Measurements from ENCODE around the gene ANKRD6.

ANKRD6 gene

DNA sequence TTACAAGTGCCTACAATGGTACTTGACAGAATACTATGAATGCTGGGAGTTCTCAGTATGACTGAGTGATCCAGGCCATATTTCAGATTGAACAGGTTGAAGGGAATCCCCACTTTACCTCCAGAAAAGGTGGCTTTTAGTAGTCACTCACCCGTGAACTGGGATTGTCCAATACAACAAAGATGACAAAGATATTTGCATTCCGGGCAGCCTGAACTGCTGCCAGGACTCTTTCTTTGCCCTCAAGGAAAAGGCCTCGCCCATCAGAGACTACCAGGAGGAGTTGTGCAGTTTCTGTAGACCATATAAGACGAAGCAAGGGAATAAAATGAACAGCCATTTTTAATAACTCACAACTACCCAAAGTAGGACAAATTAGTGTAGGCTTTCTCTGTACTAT is 211.9 kb downstream of the ANKRD6 start:
- Histone ChIP-seq H2BK120ac (ENCODE audit: low read depth, low read length) (no peak overlapping the region), H3K14ac (ENCODE audit: low read length) (no peak overlapping the region), H3K9ac (ENCODE audit: low read depth, low read length, poor library complexity) (no peak overlapping the region), H4K91ac (ENCODE audit: low read depth, low read length, poor library complexity) (no peak overlapping the region), H3K4me2 (ENCODE audit: insufficient read depth, low read length, poor library complexity, severe bottlenecking) (no peak overlapping the region), H4K8ac (ENCODE audit: low read depth, low read length) (no peak overlapping the region), H3K4me1 (ENCODE audit: control insufficient read depth in 2 of 2, insufficient read depth in 1 of 2, low read depth in 1 of 2, low read length in 2 of 2) (peaks cover 5% of the 10 kb centered on the region in 2 donors), H3K79me1 (ENCODE audit: low read depth, low read length) (no peaks in the 10 kb centered on the region), H3K27ac (replicated peaks; ENCODE audit: low read length) (no peak overlapping the region), H2AK5ac (ENCODE audit: low read depth, low read length) (no peak overlapping the region), H2BK15ac (ENCODE audit: low read length) (no peak overlapping the region), H3K9me3 (replicated peaks in 1 of 2; ENCODE audit: control insufficient read depth in 2 of 2, insufficient read depth in 1 of 2, low read depth in 1 of 2, low read length in 2 of 2) (no peaks in the 10 kb centered on the region), H2BK5ac (ENCODE audit: low read length) (no peak overlapping the region), H3K4ac (ENCODE audit: low read length) (no peak overlapping the region), H2BK12ac (ENCODE audit: low read length) (no peak overlapping the region), H3K27me3 (ENCODE audit: control insufficient read depth in 3 of 3, insufficient read depth in 3 of 3, low read depth in 1 of 3, low read length in 3 of 3) (no peaks in the 10 kb centered on the region), H3K23ac (ENCODE audit: low read depth, low read length, poor library complexity) (no peak overlapping the region), H3K4me3 (ENCODE audit: low read length in 2 of 2) (no peak overlapping the region), H3K36me3 (replicated peaks in 1 of 2; ENCODE audit: control insufficient read depth in 2 of 2, insufficient read depth in 2 of 2, low read length in 2 of 2) (peaks cover 18 to 88% of the 10 kb centered on the region in 2 donors), H3K18ac (ENCODE audit: low read length) (no peak overlapping the region), H2AFZ (ENCODE audit: low read length) (no peak overlapping the region)
- WGBS, 2 donors (ENCODE audit: extremely low coverage in 2 of 2, insufficient read length in 2 of 2, insufficient replicate concordance in 1 of 2): no CpG with 5 or more reads among the region's 4 CpGs
- no peak for DNase-seq (ENCODE audit: low spot score)

DNA sequence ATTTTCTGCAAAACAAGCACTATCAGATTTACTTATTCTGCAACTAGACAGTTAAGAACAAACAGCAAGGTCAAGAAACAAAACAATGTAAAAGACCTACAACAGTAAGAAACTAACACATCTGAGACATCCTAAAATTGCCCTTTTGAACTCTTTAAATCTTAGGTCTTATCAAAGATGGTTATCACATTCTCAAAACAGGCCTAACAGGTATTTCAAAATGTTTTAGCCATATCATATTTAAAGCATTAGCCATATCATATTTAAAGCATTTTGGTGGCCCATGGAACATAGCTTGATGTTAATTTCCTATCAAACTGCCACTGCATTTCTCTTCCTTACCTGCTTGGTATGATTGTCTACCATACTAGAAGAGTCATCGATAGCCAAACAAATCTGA is 216.7 kb downstream of the ANKRD6 start:
- H2BK12ac ChIP-seq (ENCODE audit: low read length): no peak overlapping the region
- no peak overlapping the region for H2AFZ ChIP-seq (ENCODE audit: low read length)
- no peaks in the 10 kb centered on the region for H3K9me3 ChIP-seq (replicated peaks in 1 of 2; ENCODE audit: control insufficient read depth in 2 of 2, insufficient read depth in 1 of 2, low read depth in 1 of 2, low read length in 2 of 2)
- H3K14ac ChIP-seq (ENCODE audit: low read length): no peak overlapping the region
- H3K27me3 ChIP-seq (ENCODE audit: control insufficient read depth in 3 of 3, insufficient read depth in 3 of 3, low read depth in 1 of 3, low read length in 3 of 3): no peaks in the 10 kb centered on the region
- H3K79me1 ChIP-seq (ENCODE audit: low read depth, low read length): no peaks in the 10 kb centered on the region
- no peak overlapping the region for H3K23ac ChIP-seq (ENCODE audit: low read depth, low read length, poor library complexity)
- H3K18ac ChIP-seq (ENCODE audit: low read length): no peak overlapping the region
- H2BK5ac ChIP-seq (ENCODE audit: low read length): no peak overlapping the region
- WGBS, 2 donors (ENCODE audit: extremely low coverage in 2 of 2, insufficient read length in 2 of 2, insufficient replicate concordance in 1 of 2): no CpG with 5 or more reads among the region's 1 CpG
- no peak overlapping the region for H4K91ac ChIP-seq (ENCODE audit: low read depth, low read length, poor library complexity)
- no peak overlapping the region for H2AK5ac ChIP-seq (ENCODE audit: low read depth, low read length)
- no peaks in the 10 kb centered on the region for H3K4me1 ChIP-seq (ENCODE audit: control insufficient read depth in 2 of 2, insufficient read depth in 1 of 2, low read depth in 1 of 2, low read length in 2 of 2)
- DNase-seq (ENCODE audit: low spot score): no peak
- H2BK120ac ChIP-seq (ENCODE audit: low read depth, low read length): no peak overlapping the region
- no peak overlapping the region for H3K9ac ChIP-seq (ENCODE audit: low read depth, low read length, poor library complexity)
- H4K8ac ChIP-seq (ENCODE audit: low read depth, low read length): no peak overlapping the region
- no peak overlapping the region for H3K4ac ChIP-seq (ENCODE audit: low read length)
- H3K36me3 ChIP-seq (replicated peaks in 1 of 2; ENCODE audit: control insufficient read depth in 2 of 2, insufficient read depth in 2 of 2, low read length in 2 of 2): peaks cover 25 to 96% of the 10 kb centered on the region in 2 donors
- no peak overlapping the region for H3K4me2 ChIP-seq (ENCODE audit: insufficient read depth, low read length, poor library complexity, severe bottlenecking)
- H2BK15ac ChIP-seq (ENCODE audit: low read length): no peak overlapping the region
- H3K27ac ChIP-seq (replicated peaks; ENCODE audit: low read length): no peak overlapping the region
- H3K4me3 ChIP-seq (ENCODE audit: low read length in 2 of 2): no peak overlapping the region

DNA sequence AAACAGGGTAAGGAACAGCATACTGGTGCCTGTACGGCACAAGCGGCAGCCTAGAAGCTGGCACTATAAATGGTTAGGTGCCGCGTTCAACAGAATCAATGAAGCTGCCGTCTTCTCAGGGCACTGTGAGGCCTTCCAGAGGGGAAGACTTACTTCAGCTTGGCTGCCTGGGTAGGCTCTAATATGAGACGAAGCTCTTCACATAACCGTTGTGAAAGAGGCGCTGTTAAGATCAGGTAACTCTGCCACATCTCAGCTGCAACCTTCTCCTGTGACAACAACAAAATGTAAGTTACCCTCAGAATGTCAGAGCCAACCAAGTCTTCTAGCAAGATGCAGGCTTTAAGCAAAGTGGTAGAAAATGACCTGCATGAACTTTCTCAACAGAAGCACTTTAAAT is 217.6 kb downstream of the ANKRD6 start:
- Histone ChIP-seq H2BK5ac (ENCODE audit: low read length) (no peak overlapping the region), H3K36me3 (replicated peaks in 1 of 2; ENCODE audit: control insufficient read depth in 2 of 2, insufficient read depth in 2 of 2, low read length in 2 of 2) (peaks cover 26 to 95% of the 10 kb centered on the region in 2 donors), H3K27ac (replicated peaks; ENCODE audit: low read length) (no peak overlapping the region), H3K23ac (ENCODE audit: low read depth, low read length, poor library complexity) (no peak overlapping the region), H3K4ac (ENCODE audit: low read length) (no peak overlapping the region), H3K79me1 (ENCODE audit: low read depth, low read length) (no peaks in the 10 kb centered on the region), H3K4me1 (ENCODE audit: control insufficient read depth in 2 of 2, insufficient read depth in 1 of 2, low read depth in 1 of 2, low read length in 2 of 2) (no peaks in the 10 kb centered on the region), H4K8ac (ENCODE audit: low read depth, low read length) (no peak overlapping the region), H3K18ac (ENCODE audit: low read length) (no peak overlapping the region), H3K4me3 (ENCODE audit: low read length in 2 of 2) (no peak overlapping the region), H2BK120ac (ENCODE audit: low read depth, low read length) (no peak overlapping the region), H3K14ac (ENCODE audit: low read length) (no peak overlapping the region), H3K4me2 (ENCODE audit: insufficient read depth, low read length, poor library complexity, severe bottlenecking) (no peak overlapping the region), H2AFZ (ENCODE audit: low read length) (no peak overlapping the region), H3K27me3 (ENCODE audit: control insufficient read depth in 3 of 3, insufficient read depth in 3 of 3, low read depth in 1 of 3, low read length in 3 of 3) (no peaks in the 10 kb centered on the region), H2BK15ac (ENCODE audit: low read length) (no peak overlapping the region), H3K9ac (ENCODE audit: low read depth, low read length, poor library complexity) (no peak overlapping the region), H3K9me3 (replicated peaks in 1 of 2; ENCODE audit: control insufficient read depth in 2 of 2, insufficient read depth in 1 of 2, low read depth in 1 of 2, low read length in 2 of 2) (no peaks in the 10 kb centered on the region), H2AK5ac (ENCODE audit: low read depth, low read length) (no peak overlapping the region), H4K91ac (ENCODE audit: low read depth, low read length, poor library complexity) (no peak overlapping the region), H2BK12ac (ENCODE audit: low read length) (no peak overlapping the region)
- no peak for DNase-seq (ENCODE audit: low spot score)
- no CpG with 5 or more reads among the region's 8 CpGs for WGBS, 2 donors (ENCODE audit: extremely low coverage in 2 of 2, insufficient read length in 2 of 2, insufficient replicate concordance in 1 of 2)

DNA sequence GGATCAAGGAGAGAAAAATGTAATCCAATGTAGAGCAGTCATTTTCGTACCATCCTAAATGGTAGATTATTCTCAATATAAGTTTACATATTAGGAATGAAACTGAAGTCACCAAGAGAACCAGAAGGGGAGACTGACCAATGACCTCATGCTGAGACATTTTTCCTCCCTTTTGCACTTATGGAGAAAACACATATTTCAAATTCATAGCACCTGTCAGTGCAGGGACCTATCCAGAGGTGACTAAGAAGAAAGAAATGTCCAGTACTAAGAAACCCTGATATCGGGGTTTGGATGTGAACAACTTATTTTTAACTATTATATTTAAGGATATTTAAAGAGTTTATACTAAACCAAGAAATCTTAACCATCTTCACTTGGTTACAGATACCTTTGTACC is 222.2 kb downstream of the ANKRD6 start:
- H4K91ac ChIP-seq (ENCODE audit: low read depth, low read length, poor library complexity): no peak overlapping the region
- H2AK5ac ChIP-seq (ENCODE audit: low read depth, low read length): no peak overlapping the region
- H2BK120ac ChIP-seq (ENCODE audit: low read depth, low read length): no peak overlapping the region
- H3K79me1 ChIP-seq (ENCODE audit: low read depth, low read length): no peaks in the 10 kb centered on the region
- H3K9me3 ChIP-seq (replicated peaks in 1 of 2; ENCODE audit: control insufficient read depth in 2 of 2, insufficient read depth in 1 of 2, low read depth in 1 of 2, low read length in 2 of 2): no peaks in the 10 kb centered on the region
- H2BK15ac ChIP-seq (ENCODE audit: low read length): no peak overlapping the region
- H3K9ac ChIP-seq (ENCODE audit: low read depth, low read length, poor library complexity): no peak overlapping the region
- H2BK5ac ChIP-seq (ENCODE audit: low read length): no peak overlapping the region
- H3K27ac ChIP-seq (replicated peaks; ENCODE audit: low read length): no peak overlapping the region
- H3K36me3 ChIP-seq (replicated peaks in 1 of 2; ENCODE audit: control insufficient read depth in 2 of 2, insufficient read depth in 2 of 2, low read length in 2 of 2): peaks cover 26 to 92% of the 10 kb centered on the region in 2 donors
- no peak overlapping the region for H3K14ac ChIP-seq (ENCODE audit: low read length)
- H3K4me3 ChIP-seq (ENCODE audit: low read length in 2 of 2): no peak overlapping the region
- WGBS, 2 donors (ENCODE audit: extremely low coverage in 2 of 2, insufficient read length in 2 of 2, insufficient replicate concordance in 1 of 2): no CpG with 5 or more reads among the region's 2 CpGs
- no peak overlapping the region for H2AFZ ChIP-seq (ENCODE audit: low read length)
- no peak overlapping the region for H3K4me2 ChIP-seq (ENCODE audit: insufficient read depth, low read length, poor library complexity, severe bottlenecking)
- no peak for DNase-seq (ENCODE audit: low spot score)
- H3K27me3 ChIP-seq (ENCODE audit: control insufficient read depth in 3 of 3, insufficient read depth in 3 of 3, low read depth in 1 of 3, low read length in 3 of 3): no peaks in the 10 kb centered on the region
- H3K4ac ChIP-seq (ENCODE audit: low read length): no peak overlapping the region
- H4K8ac ChIP-seq (ENCODE audit: low read depth, low read length): no peak overlapping the region
- no peaks in the 10 kb centered on the region for H3K4me1 ChIP-seq (ENCODE audit: control insufficient read depth in 2 of 2, insufficient read depth in 1 of 2, low read depth in 1 of 2, low read length in 2 of 2)
- no peak overlapping the region for H2BK12ac ChIP-seq (ENCODE audit: low read length)
- no peak overlapping the region for H3K23ac ChIP-seq (ENCODE audit: low read depth, low read length, poor library complexity)
- no peak overlapping the region for H3K18ac ChIP-seq (ENCODE audit: low read length)
